GM18870 (cell line): ENCODE measurements around the gene PAK2.
"Not testable (repeated sequence)": the region's sequence is repeated elsewhere in the genome, so short reads cannot be mapped to it uniquely, and the experiment has no call there.

Experiments
- ATAC-seq: cut with Tn5 transposase; IDR thresholded peaks from one replicate; pipeline ENCODE4 v1.9.1; 2021; ENCODE audit warnings: moderate library complexity; ENCODE audit not compliant: unreplicated experiment

PAK2 gene

DNA sequence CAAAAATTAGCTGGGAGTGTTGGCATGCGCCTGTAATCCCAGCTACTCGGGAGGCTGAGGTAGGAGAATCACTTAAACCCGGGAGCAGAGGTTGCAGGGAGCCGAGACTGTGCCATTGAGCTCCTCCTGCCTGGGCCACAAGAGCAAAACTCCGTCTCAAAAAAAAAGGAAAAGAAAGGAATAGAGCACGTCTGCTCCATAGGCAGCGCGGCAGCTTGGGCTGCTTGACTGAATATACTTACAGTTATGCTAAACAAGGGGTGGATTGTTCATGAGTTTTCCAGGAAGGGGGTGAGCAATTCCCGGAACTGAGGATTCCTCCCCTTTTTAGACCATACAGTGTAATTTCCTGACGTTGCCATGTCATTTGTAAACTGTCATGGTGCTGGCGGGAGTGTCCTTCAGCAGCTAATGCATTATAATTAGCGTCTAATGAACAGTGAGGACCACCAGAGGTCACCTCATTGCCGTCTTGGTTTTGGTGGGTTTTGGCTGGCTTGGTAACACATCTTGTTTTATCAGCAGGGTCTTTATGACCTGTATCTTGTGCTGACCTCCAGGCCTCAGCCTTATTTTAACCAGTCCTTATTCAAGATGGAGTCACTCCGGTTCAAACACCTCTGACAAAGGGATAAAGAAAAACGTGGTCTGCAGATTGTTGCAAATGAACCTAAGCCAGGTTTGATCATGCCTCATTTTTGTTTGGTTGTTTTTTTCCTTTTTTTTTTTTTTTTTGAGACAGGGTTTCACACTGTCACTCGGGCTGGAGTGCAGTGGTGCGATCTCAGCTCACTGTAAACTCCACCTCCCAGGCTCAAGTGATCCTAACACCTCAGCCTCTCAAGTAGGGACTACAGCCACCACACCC lies 103.1 kb downstream of the PAK2 start:
- no peak for ATAC-seq

DNA sequence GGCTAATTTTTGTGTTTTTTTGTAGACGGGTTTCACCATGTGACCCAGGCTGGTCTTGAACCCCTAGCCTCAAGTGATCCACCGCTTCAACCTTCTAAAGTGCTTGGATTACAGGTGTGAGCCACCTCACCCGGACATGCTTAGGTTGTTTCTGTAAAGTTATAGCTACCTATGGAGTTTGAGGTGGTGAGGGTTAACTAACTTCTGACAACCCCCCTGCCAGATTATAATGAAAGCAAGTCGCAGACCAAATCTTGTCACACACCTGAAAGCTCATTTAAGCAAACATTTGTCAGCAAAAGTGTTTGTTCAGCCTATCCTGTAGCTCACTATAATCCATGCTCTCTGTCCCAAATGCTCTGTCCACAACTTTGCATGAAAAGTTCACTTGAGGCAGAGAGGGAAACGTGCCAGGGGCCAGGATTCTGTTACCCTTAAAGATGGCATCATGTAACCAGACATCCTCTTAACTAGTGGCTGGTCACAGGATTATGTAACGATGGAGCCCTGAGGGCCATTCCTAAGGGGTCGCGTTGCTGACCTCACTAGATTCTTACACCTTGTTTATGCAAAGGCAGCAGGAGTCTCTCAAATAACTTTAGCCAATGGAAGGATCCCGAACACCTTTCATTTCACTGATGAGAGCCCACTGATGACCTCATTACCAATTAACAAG lies 103.9 kb downstream of the PAK2 start:
- ATAC-seq, result no peak

GRCh38 chr3:196844235-196845219 lies 104.9 kb downstream of the PAK2 start:
- not testable (repeated sequence) for ATAC-seq

GRCh38 chr3:196848375-196848774 lies 108.7 kb downstream of the PAK2 start:
- not testable (repeated sequence) for ATAC-seq

GRCh38 chr3:196849180-196849741 lies 109.6 kb downstream of the PAK2 start:
- ATAC-seq, result no peak

- not testable (repeated sequence) for ATAC-seq
Observed at GRCh38 chr3:196863000-196863399, 123.3 kb downstream of the PAK2 start.

DNA sequence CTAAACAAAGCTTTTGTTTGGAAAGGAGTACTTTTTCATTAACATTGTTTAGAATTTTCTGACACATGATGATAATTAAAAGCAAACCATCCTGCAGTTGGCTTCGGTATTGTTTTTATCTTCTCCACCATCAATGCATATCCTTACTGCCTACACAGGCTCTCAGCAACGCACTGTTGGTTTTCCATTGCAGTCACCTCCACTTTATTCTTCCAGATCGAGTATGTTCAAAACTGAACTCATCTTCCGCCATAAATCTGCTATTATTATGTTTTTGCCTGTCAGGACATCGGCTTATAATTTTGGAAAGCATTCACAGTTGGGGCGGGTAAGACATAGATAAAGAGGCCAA lies 127.5 kb downstream of the PAK2 start:
- no peak for ATAC-seq

GRCh38 chr3:196867507-196868296 lies 128.0 kb downstream of the PAK2 start, which contains the start of gene SENP5:
SENP5 (plus strand) TSS chr3:196867920; CDS start chr3:196885182, 17,262 bp downstream.
- peak; percentile 64 for ATAC-seq

DNA sequence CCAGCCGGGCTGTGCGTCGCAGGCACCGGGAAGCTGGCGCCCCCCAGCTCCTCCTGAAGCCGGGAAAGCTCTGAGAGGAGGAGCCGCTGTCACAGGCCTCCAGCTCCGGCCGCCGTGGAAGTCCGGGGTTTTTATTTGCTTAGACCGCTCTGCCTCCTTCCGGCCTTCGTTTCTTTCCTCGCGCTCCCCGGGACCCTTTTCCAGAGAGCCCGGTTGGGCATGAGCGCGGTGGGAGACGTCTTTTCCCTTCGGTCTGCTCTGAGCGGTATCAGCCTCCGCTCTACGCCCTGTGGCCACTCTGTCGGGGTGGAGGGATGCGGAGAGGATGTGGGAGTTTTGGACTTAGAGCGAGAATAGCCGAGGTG lies 128.6 kb downstream of the PAK2 start:
- ATAC-seq, result peak; percentile 24

DNA sequence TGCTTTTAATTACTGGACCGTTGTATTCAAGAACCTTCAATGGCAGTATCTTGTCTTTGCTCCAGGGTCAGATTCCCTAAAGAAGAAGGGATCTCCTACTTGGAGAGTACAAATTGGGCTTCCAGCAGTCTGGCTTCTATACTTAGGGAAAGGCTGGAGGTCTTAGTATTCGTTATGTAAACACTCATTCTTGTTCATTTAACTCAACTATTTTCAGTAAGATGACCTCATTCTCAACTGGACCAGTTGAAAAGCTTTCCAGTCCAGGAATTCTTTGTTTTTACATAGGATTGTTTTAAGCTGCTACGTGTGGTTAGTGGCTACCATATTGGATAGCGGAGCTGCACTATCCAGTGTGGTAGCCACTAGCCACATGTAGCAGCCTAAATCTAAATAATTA lies 132.7 kb downstream of the PAK2 start:
- ATAC-seq, result no peak

DNA sequence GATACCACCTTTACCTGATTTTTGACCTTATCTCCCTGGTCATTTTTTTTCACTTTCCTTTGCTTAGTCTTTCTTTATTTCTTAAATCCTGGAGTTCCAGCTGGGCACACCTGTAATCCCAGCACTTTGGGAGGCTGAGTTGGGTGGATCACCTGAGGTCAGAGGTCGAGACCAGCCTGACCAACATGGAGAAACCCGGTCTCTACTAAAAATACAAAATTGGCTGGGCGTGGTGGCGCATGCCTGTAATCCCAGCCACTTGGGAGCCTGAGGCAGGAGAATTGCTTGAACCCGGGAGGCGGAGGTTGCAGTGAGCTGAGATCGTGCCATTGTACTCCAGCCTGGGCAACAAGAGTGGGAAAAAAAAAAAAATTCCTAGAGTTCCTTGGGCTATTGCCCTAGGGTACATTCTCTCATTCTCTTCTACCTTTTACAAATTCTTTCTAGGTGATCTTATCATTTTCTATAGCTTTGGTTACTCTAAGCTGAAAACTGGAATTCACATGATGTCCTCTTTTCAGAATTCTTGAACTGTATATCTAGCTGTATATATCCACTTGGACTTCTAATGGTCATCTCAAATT lies 134.9 kb downstream of the PAK2 start:
- ATAC-seq, result not testable (repeated sequence)

DNA sequence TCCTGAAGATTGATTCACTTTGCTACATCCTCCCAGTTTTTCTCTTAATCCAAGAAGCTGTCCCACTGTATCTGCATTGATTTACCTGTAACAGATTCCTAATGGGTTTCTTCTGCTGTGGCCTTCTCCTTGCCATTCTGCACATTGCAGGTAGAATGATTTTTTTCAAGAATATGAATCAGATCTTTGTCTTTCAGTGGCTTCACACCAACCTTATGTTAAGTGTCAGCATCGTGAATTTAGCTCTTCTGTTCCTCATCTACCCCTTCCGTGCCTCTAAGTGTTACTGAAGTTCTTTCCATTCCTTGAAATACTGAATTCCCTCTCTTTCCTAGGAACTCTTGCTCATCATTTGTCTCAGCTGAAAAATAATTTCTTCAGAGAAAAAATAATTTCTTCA lies 135.6 kb downstream of the PAK2 start:
- ATAC-seq, result no peak
